ENCODE measurements around the gene AGPAT4.

Gene AGPAT4

DNA sequence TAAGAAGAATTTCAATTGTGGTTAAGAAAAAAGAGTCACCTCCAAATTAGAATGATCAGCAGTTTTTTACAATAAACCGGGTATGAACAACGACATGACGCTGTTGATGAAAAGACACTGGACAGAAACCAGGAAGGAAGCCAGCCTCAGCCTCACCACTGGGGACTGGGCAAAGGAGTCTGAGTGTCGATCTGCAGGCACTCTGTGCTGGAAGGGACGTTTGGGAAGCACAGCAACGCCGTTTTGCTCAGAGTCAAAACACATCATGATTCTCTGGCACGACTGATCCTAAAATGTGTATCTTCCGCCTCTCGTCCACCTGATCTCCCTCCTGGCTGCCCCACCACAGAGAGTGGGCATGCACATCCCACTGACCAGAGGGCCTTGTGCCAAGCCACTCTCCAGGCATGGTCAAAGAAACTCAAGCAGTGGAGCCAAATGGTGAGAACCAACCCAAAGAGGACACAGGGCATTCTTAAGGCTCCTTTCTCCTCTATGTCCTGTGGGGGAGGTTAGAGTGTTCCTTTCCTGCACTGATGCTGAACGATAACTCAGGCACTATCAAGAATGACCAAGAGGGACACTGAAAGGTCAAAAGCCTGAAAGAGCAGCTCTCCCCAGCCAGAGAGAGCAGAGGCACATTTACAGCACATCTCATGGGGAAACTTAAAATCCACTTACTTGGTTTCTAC is 68.8 kb downstream of the AGPAT4 start:
- peaks cover 10% of the 10 kb centered on the region for H3K79me2 ChIP-seq (ENCODE audit: control insufficient read depth, insufficient read depth, low read length)
- H3K56ac ChIP-seq (ENCODE audit: low read length) = peak overlapping the region; percentile 10
- H4K5ac ChIP-seq (ENCODE audit: low read length) = no peak overlapping the region
- peaks cover 20% of the 10 kb centered on the region for H3K79me1 ChIP-seq (ENCODE audit: low read length)
- no peak overlapping the region for H3K18ac ChIP-seq (ENCODE audit: low read length)
- H2BK5ac ChIP-seq (ENCODE audit: low read length) = no peak overlapping the region
- peak overlapping the region; percentile 56 for H3K23ac ChIP-seq (ENCODE audit: low read length)
- DNase-seq = no peak
- H4K8ac ChIP-seq (ENCODE audit: low read depth, low read length) = no peak overlapping the region
- no peak overlapping the region for H2BK120ac ChIP-seq (ENCODE audit: low read depth, low read length)
- no peak overlapping the region for H3K9ac ChIP-seq (ENCODE audit: low read length)
- no CpG with 5 or more reads among the region's 11 CpGs for WGBS (ENCODE audit: extremely low coverage, insufficient coverage, low lambda C conversion rate)
- no peak overlapping the region for H3K4me3 ChIP-seq (ENCODE audit: low read length)
- H2BK15ac ChIP-seq (replicated peaks; ENCODE audit: low read depth) = no peak overlapping the region
- no peak overlapping the region for H3K27ac ChIP-seq (ENCODE audit: low read depth, low read length)
- no peak overlapping the region for H2AK5ac ChIP-seq (ENCODE audit: low read length)
- H3K4me2 ChIP-seq (ENCODE audit: low read length) = no peak overlapping the region
- no peak overlapping the region for H3K4ac ChIP-seq (ENCODE audit: low read depth, low read length)
- H3K4me1 ChIP-seq (ENCODE audit: control insufficient read depth, low read depth, low read length) = no peaks in the 10 kb centered on the region
- H3K36me3 ChIP-seq (ENCODE audit: control insufficient read depth, insufficient read depth, low read length) = no peaks in the 10 kb centered on the region
- H3K27me3 ChIP-seq (ENCODE audit: insufficient read depth, low read length, poor library complexity) = no peaks in the 10 kb centered on the region

DNA sequence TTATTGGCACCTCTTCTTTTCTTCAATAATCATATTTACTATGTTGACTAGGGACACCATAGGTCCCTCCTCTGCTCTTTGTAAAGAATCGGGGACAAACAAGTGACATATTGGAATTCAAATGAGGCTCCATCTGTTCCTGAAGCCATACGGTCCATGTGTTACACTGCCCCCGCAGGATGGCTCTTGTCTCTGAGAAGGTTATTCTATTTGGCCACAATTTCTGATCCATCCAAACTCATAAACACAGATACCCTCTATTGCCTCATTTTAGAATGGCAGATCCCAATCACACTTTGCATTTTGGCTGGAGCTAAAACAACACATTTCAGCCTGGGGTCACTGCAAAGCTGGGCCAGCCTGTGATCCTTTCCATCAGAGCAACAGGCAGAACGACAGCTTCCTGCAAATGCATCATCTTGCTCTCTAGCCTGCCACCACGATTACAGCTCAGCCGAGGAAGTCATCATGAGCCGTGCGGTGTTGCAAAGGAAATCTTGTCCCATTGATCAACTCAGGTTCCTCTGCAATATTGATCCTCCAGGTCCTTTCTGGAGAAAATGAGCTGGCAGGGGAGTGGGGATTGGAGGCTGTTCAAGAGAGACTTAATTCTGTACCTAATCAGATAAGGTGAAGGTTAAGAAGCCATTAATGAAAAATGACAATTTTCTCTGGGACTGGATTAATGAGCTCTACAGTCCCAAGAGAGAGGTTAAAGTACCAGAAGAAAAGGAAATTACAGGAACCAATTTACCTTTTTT is 73.1 kb downstream of the AGPAT4 start:
- H3K79me2 ChIP-seq (ENCODE audit: control insufficient read depth, insufficient read depth, low read length) = peaks cover 6% of the 10 kb centered on the region
- H3K23ac ChIP-seq (ENCODE audit: low read length) = no peak overlapping the region
- H3K4me3 ChIP-seq (ENCODE audit: low read length) = no peak overlapping the region
- no peak overlapping the region for H2BK15ac ChIP-seq (replicated peaks; ENCODE audit: low read depth)
- H3K18ac ChIP-seq (ENCODE audit: low read length) = no peak overlapping the region
- no peak overlapping the region for H2BK120ac ChIP-seq (ENCODE audit: low read depth, low read length)
- H2AK5ac ChIP-seq (ENCODE audit: low read length) = no peak overlapping the region
- H2BK5ac ChIP-seq (ENCODE audit: low read length) = no peak overlapping the region
- H3K4me1 ChIP-seq (ENCODE audit: control insufficient read depth, low read depth, low read length) = no peaks in the 10 kb centered on the region
- WGBS (ENCODE audit: extremely low coverage, insufficient coverage, low lambda C conversion rate) = no CpG with 5 or more reads among the region's 8 CpGs
- H3K4me2 ChIP-seq (ENCODE audit: low read length) = no peak overlapping the region
- H3K36me3 ChIP-seq (ENCODE audit: control insufficient read depth, insufficient read depth, low read length) = no peaks in the 10 kb centered on the region
- H3K27me3 ChIP-seq (ENCODE audit: insufficient read depth, low read length, poor library complexity) = no peaks in the 10 kb centered on the region
- peaks cover 20% of the 10 kb centered on the region for H3K79me1 ChIP-seq (ENCODE audit: low read length)
- no peak overlapping the region for H3K9ac ChIP-seq (ENCODE audit: low read length)
- peak; percentile 19 for DNase-seq
- H4K5ac ChIP-seq (ENCODE audit: low read length) = no peak overlapping the region
- H4K8ac ChIP-seq (ENCODE audit: low read depth, low read length) = no peak overlapping the region
- no peak overlapping the region for H3K4ac ChIP-seq (ENCODE audit: low read depth, low read length)
- H3K56ac ChIP-seq (ENCODE audit: low read length) = no peak overlapping the region
- no peak overlapping the region for H3K27ac ChIP-seq (ENCODE audit: low read depth, low read length)

DNA sequence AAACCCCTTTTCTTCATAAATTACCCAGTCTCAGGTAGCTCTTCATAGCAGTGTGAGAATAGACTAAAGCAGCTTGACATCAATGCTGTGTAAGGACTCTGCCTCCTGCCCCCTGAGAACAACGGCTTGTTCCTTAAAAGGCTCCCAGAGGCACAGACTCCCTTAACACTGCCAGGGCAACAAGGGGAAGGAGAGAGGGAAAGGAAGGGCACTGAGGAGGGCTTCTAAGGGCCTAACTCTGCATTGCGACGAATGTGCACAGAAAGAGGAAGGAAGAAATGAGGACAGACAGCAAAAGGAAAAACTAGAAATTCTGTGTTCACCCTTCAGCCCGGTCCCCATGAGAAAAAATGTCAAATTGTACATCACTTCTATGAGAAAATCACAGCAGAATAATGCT is 74.0 kb downstream of the AGPAT4 start:
- no peak overlapping the region for H2AK5ac ChIP-seq (ENCODE audit: low read length)
- no peak overlapping the region for H3K23ac ChIP-seq (ENCODE audit: low read length)
- H3K4ac ChIP-seq (ENCODE audit: low read depth, low read length) = no peak overlapping the region
- H3K27ac ChIP-seq (ENCODE audit: low read depth, low read length) = no peak overlapping the region
- no peak overlapping the region for H3K4me3 ChIP-seq (ENCODE audit: low read length)
- H3K56ac ChIP-seq (ENCODE audit: low read length) = no peak overlapping the region
- no peak overlapping the region for H2BK120ac ChIP-seq (ENCODE audit: low read depth, low read length)
- H4K8ac ChIP-seq (ENCODE audit: low read depth, low read length) = no peak overlapping the region
- H3K4me2 ChIP-seq (ENCODE audit: low read length) = no peak overlapping the region
- no peak overlapping the region for H2BK15ac ChIP-seq (replicated peaks; ENCODE audit: low read depth)
- H2BK5ac ChIP-seq (ENCODE audit: low read length) = no peak overlapping the region
- no peak overlapping the region for H4K5ac ChIP-seq (ENCODE audit: low read length)
- no peaks in the 10 kb centered on the region for H3K36me3 ChIP-seq (ENCODE audit: control insufficient read depth, insufficient read depth, low read length)
- H3K79me1 ChIP-seq (ENCODE audit: low read length) = peaks cover 15% of the 10 kb centered on the region
- no peak for DNase-seq
- no peak overlapping the region for H3K9ac ChIP-seq (ENCODE audit: low read length)
- H3K4me1 ChIP-seq (ENCODE audit: control insufficient read depth, low read depth, low read length) = no peaks in the 10 kb centered on the region
- peaks cover 1% of the 10 kb centered on the region for H3K79me2 ChIP-seq (ENCODE audit: control insufficient read depth, insufficient read depth, low read length)
- H3K27me3 ChIP-seq (ENCODE audit: insufficient read depth, low read length, poor library complexity) = no peaks in the 10 kb centered on the region
- H3K18ac ChIP-seq (ENCODE audit: low read length) = no peak overlapping the region
- WGBS (ENCODE audit: extremely low coverage, insufficient coverage, low lambda C conversion rate) = no CpG with 5 or more reads among the region's 4 CpGs

DNA sequence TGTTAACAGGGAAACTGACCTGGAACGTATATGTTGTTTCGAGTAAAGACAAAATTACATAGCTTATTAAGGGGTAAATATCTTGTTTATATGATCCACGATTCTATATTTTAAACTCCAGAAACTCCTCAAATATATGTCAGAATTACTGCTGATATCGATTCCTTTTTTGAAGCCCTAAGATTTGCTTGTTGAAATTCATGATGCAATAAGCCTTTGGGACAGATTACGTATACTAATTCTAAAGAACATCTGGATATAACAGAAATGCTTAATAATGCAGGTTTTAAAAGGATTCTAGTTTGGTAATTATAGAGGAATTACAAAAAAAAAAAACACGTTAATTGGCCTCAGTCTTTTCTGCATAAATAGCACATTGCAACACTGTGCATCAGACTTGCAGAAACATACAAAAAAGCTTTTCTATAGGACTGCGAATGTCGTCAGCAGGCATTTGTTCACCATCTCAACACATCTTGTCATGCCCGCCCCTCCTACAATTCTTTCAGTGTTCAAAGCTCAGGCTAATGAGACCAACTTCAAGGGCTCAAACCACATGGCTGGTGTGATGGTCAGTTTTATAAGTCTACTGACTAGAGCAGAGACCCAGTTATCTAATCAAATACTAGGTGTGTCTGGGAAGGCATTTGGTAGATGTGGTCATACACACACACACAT is 74.9 kb downstream of the AGPAT4 start:
- Histone ChIP-seq H3K27me3 (ENCODE audit: insufficient read depth, low read length, poor library complexity) (no peaks in the 10 kb centered on the region), H4K8ac (ENCODE audit: low read depth, low read length) (no peak overlapping the region), H3K18ac (ENCODE audit: low read length) (no peak overlapping the region), H3K4me2 (ENCODE audit: low read length) (no peak overlapping the region), H3K79me1 (ENCODE audit: low read length) (peaks cover 19% of the 10 kb centered on the region), H3K4ac (ENCODE audit: low read depth, low read length) (no peak overlapping the region), H3K27ac (ENCODE audit: low read depth, low read length) (no peak overlapping the region), H3K4me1 (ENCODE audit: control insufficient read depth, low read depth, low read length) (no peaks in the 10 kb centered on the region), H3K9ac (ENCODE audit: low read length) (no peak overlapping the region), H2BK5ac (ENCODE audit: low read length) (no peak overlapping the region), H3K79me2 (ENCODE audit: control insufficient read depth, insufficient read depth, low read length) (peaks cover 1% of the 10 kb centered on the region), H3K4me3 (ENCODE audit: low read length) (no peak overlapping the region), H2BK120ac (ENCODE audit: low read depth, low read length) (no peak overlapping the region), H3K23ac (ENCODE audit: low read length) (no peak overlapping the region), H4K5ac (ENCODE audit: low read length) (no peak overlapping the region), H2BK15ac (replicated peaks; ENCODE audit: low read depth) (no peak overlapping the region), H3K36me3 (ENCODE audit: control insufficient read depth, insufficient read depth, low read length) (no peaks in the 10 kb centered on the region), H2AK5ac (ENCODE audit: low read length) (no peak overlapping the region), H3K56ac (ENCODE audit: low read length) (no peak overlapping the region)
- WGBS (ENCODE audit: extremely low coverage, insufficient coverage, low lambda C conversion rate) = no CpG with 5 or more reads among the region's 9 CpGs
- no peak for DNase-seq

DNA sequence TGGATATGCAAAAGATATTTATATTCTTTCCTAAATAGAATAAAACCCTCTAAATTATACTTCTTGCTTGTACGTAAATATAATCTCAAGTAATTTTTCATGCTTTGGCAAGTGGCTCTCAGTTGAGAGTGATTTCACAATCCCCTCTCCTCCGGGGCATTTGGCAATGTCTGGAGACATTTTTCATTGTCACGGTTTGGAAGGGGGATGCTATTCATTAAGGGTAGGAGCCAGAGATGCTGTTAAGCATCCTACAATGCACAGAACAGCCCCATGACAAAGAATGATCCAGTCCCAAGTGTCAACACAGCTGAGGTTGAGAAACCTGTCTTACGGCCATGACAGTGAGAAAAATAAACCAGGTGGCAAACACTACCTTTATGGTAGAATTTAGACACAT is 75.7 kb downstream of the AGPAT4 start:
- DNase-seq = no peak
- Histone ChIP-seq H3K4me2 (ENCODE audit: low read length) (no peak overlapping the region), H4K5ac (ENCODE audit: low read length) (no peak overlapping the region), H3K36me3 (ENCODE audit: control insufficient read depth, insufficient read depth, low read length) (no peaks in the 10 kb centered on the region), H2AK5ac (ENCODE audit: low read length) (no peak overlapping the region), H3K27me3 (ENCODE audit: insufficient read depth, low read length, poor library complexity) (no peaks in the 10 kb centered on the region), H2BK120ac (ENCODE audit: low read depth, low read length) (no peak overlapping the region), H3K23ac (ENCODE audit: low read length) (no peak overlapping the region), H3K79me1 (ENCODE audit: low read length) (peaks cover 19% of the 10 kb centered on the region), H3K9ac (ENCODE audit: low read length) (no peak overlapping the region), H4K8ac (ENCODE audit: low read depth, low read length) (no peak overlapping the region), H3K4me1 (ENCODE audit: control insufficient read depth, low read depth, low read length) (no peaks in the 10 kb centered on the region), H2BK15ac (replicated peaks; ENCODE audit: low read depth) (no peak overlapping the region), H3K79me2 (ENCODE audit: control insufficient read depth, insufficient read depth, low read length) (peaks cover 1% of the 10 kb centered on the region), H3K4me3 (ENCODE audit: low read length) (no peak overlapping the region), H2BK5ac (ENCODE audit: low read length) (no peak overlapping the region), H3K27ac (ENCODE audit: low read depth, low read length) (no peak overlapping the region), H3K18ac (ENCODE audit: low read length) (no peak overlapping the region), H3K56ac (ENCODE audit: low read length) (no peak overlapping the region), H3K4ac (ENCODE audit: low read depth, low read length) (no peak overlapping the region)
- no CpG with 5 or more reads among the region's 4 CpGs for WGBS (ENCODE audit: extremely low coverage, insufficient coverage, low lambda C conversion rate)

Data from mesendoderm (in vitro differentiated cells).